ENCODE data around the gene NEMP1. TPM values are rescaled to one million over a fixed set of nuclear protein-coding genes. Genes with fewer than 3 reads are reported as not detected.
"Not testable (repeated sequence)": the region's sequence is repeated elsewhere in the genome, so short reads cannot be mapped to it uniquely, and the experiment has no call there.

NEMP1 gene
- total RNA-seq, 1 experiment from 2014 or later: 36.6 TPM

DNA sequence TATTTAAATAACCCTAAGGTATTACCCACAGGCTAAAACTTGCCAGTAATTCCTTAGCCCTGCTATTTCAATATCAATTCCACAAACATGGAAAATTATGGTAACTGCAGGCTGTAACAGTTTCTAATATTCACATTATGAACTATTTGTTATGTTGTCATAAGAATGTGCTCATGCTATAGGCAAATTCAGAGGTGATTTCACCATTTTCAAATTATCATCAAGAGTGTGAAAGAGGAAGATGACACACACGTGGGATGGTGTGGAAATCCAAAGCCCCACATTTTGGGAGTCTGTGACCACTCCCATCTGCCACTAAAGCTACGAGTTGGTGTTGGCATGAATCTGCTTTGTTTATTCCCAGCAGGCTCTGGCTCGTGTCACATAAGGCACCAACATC is 22.8 kb downstream of the NEMP1 start:
- CTCF ChIA-PET: no interaction called here
- no peaks in the 10 kb centered on the region for H3F3A ChIP-seq (ENCODE audit: insufficient read depth, low read depth)
- no peak for TF ChIP-seq CTCF (conservative IDR thresholded peaks at IDR 0.05)
- TF ChIP-seq EZH2 (IDR thresholded peaks at IDR 0.05; ENCODE audit: low read depth): no peak
- H3K4me2 ChIP-seq: no peak overlapping the region
- H2AFZ ChIP-seq: no peak overlapping the region
- no peak overlapping the region for H3K27ac ChIP-seq
- H3K4me1 ChIP-seq (replicated peaks; ENCODE audit: insufficient read depth): no peaks in the 10 kb centered on the region
- peaks cover 7% of the 10 kb centered on the region; the same call in 1 of the 2 replicates for H3K27me3 ChIP-seq (ENCODE audit: insufficient read depth, low read depth)
- H3K9me2 ChIP-seq (ENCODE audit: insufficient read depth): no peaks in the 10 kb centered on the region
- no peaks in the 10 kb centered on the region for H4K20me1 ChIP-seq (ENCODE audit: insufficient read depth)
- H3K36me3 ChIP-seq (ENCODE audit: low read depth): peaks cover 6% of the 10 kb centered on the region; the same call in 1 of the 2 replicates
- H3K4me3 ChIP-seq: no peak overlapping the region
- no TSS peak for BruUV-seq (replicated peaks)
- POLR2A ChIA-PET (ENCODE audit: unreplicated experiment): no interaction called here
- H3K9me3 ChIP-seq (ENCODE audit: insufficient read depth, low read depth): no peaks in the 10 kb centered on the region
- no peak for DNase-seq
- intact Hi-C loops (cut with micrococcal nuclease; ENCODE audit: unreplicated experiment): no loop called here
- H3K79me2 ChIP-seq (ENCODE audit: low read depth): no peaks in the 10 kb centered on the region

DNA sequence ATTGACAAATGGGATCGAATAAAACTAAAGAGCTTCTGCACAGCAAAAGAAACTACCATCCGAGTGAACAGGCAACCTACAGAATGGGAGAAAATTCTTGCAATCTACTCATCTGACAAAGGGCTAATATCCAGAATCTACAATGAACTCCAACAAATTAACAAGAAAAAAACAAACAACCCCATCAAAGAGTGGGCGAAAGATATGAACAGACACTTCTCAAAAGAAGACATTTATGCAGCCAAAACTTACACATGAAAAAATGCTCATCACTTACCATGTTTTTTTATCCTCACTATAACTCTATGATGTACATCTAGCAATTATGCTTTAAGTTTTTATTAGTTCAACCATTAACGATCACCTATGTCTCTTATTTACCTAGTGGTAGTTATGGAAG is 24.7 kb downstream of the NEMP1 start:
- POLR2A ChIA-PET (ENCODE audit: unreplicated experiment); H3K9me2 ChIP-seq (ENCODE audit: insufficient read depth); H3K4me2 ChIP-seq; DNase-seq; H3K9me3 ChIP-seq (ENCODE audit: insufficient read depth, low read depth); CTCF ChIA-PET; H3K4me3 ChIP-seq; H3K27ac ChIP-seq; H3K36me3 ChIP-seq (ENCODE audit: low read depth); H4K20me1 ChIP-seq (ENCODE audit: insufficient read depth); H3K4me1 ChIP-seq (replicated peaks; ENCODE audit: insufficient read depth); BruUV-seq (replicated peaks); H3K79me2 ChIP-seq (ENCODE audit: low read depth); intact Hi-C loops (cut with micrococcal nuclease; ENCODE audit: unreplicated experiment); H2AFZ ChIP-seq; H3F3A ChIP-seq (ENCODE audit: insufficient read depth, low read depth): not testable (repeated sequence)
- H3K27me3 ChIP-seq (ENCODE audit: insufficient read depth, low read depth): peaks cover 11% of the 10 kb centered on the region; the same call in 1 of the 2 replicates

DNA sequence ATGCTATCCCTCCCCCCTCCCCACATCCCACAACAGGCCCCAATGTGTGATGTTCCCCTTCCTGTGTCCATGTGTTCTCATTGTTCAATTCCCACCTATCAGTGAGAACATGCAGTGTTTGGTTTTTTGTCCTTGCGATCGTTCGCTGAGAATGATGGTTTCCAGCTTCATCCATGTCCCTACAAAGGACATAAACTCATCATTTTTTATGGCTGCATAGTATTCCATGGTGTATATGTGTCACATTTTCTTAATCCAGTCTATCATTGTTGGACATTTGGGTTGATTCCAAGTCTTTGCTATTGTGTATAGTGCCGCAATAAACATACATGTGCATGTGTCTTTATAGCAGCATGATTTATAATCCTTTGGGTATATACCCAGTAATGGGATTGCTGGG is 25.4 kb downstream of the NEMP1 start:
- H3K27me3 ChIP-seq (ENCODE audit: insufficient read depth, low read depth): peaks cover 11% of the 10 kb centered on the region; the same call in 1 of the 2 replicates
- intact Hi-C loops (cut with micrococcal nuclease; ENCODE audit: unreplicated experiment); H3K36me3 ChIP-seq (ENCODE audit: low read depth); POLR2A ChIA-PET (ENCODE audit: unreplicated experiment); H3K4me3 ChIP-seq; H3K79me2 ChIP-seq (ENCODE audit: low read depth); CTCF ChIA-PET; H3K4me2 ChIP-seq; BruUV-seq (replicated peaks); H3F3A ChIP-seq (ENCODE audit: insufficient read depth, low read depth); H4K20me1 ChIP-seq (ENCODE audit: insufficient read depth); H2AFZ ChIP-seq; H3K9me2 ChIP-seq (ENCODE audit: insufficient read depth); H3K27ac ChIP-seq; H3K4me1 ChIP-seq (replicated peaks; ENCODE audit: insufficient read depth); H3K9me3 ChIP-seq (ENCODE audit: insufficient read depth, low read depth); DNase-seq: not testable (repeated sequence)

GRCh38 chr12:57051011-57051410 is 27.6 kb downstream of the NEMP1 start:
- Histone ChIP-seq H3K27me3 (ENCODE audit: insufficient read depth, low read depth) (peaks cover 30% of the 10 kb centered on the region; the same call in 1 of the 2 replicates), H3K9me2 (ENCODE audit: insufficient read depth) (no peaks in the 10 kb centered on the region), H3K36me3 (ENCODE audit: low read depth) (no peaks in the 10 kb centered on the region), H3K4me1 (replicated peaks; ENCODE audit: insufficient read depth) (no peaks in the 10 kb centered on the region), H3K9me3 (ENCODE audit: insufficient read depth, low read depth) (no peaks in the 10 kb centered on the region), H3K27ac (no peak overlapping the region), H3K4me3 (no peak overlapping the region), H4K20me1 (ENCODE audit: insufficient read depth) (no peaks in the 10 kb centered on the region), H3K79me2 (ENCODE audit: low read depth) (no peaks in the 10 kb centered on the region), H3F3A (ENCODE audit: insufficient read depth, low read depth) (no peaks in the 10 kb centered on the region), H2AFZ (no peak overlapping the region), H3K4me2 (no peak overlapping the region)
- BruUV-seq (replicated peaks): no TSS peak
- no peak for DNase-seq
- TF ChIP-seq EZH2 (IDR thresholded peaks at IDR 0.05; ENCODE audit: low read depth): no peak
- TF ChIP-seq CTCF (conservative IDR thresholded peaks at IDR 0.05): no peak
- intact Hi-C loops (cut with micrococcal nuclease; ENCODE audit: unreplicated experiment): no loop called here
- CTCF ChIA-PET: interaction anchor here (0.5 kb wide), 1 partner anchor 16 kb away, joined by 3 read pairs; no protein-coding TSS in a partner anchor
- POLR2A ChIA-PET (ENCODE audit: unreplicated experiment): no interaction called here

Measured in PC-9 (cell line).